Breast epithelium (tissue), 3 donors: ENCODE data around the gene SORT1.

Experiments used
- CTCF ChIP-seq, 3 donors: fragments of 450-650 bp; IDR thresholded peaks; one replicate each; pipeline ENCODE4 v1.5.1; 2016 to 2017; ENCODE audit warnings: antibody characterized with exemption in 3 of 3, mild to moderate bottlenecking in 3 of 3, moderate library complexity in 3 of 3
- POLR2A ChIP-seq: fragments of 450-650 bp; IDR thresholded peaks from one replicate; pipeline ENCODE4 v1.6.1; 2016; ENCODE audit warnings: antibody characterized with exemption, mild to moderate bottlenecking, moderate library complexity
- POLR2AphosphoS5 ChIP-seq, 3 donors: sonication (generic); formaldehyde crosslinking; IDR thresholded peaks; one replicate each; pipeline ENCODE4 v1.6.1; 2017; ENCODE audit warnings: antibody characterized with exemption in 3 of 3

GRCh38 chr1:109267743-109268300, 129.9 kb downstream of the SORT1 start:
- TF ChIP-seq CTCF (IDR thresholded peaks at IDR 0.05) = no peak
- TF ChIP-seq POLR2A = no peak
- TF ChIP-seq POLR2AphosphoS5 (IDR thresholded peaks at IDR 0.05) = no peak
